ENCODE measurements around the gene PUM2.
A peak's percentile ranks its signal among the peaks of the same experiment; 100 is the strongest.

PUM2 gene

DNA sequence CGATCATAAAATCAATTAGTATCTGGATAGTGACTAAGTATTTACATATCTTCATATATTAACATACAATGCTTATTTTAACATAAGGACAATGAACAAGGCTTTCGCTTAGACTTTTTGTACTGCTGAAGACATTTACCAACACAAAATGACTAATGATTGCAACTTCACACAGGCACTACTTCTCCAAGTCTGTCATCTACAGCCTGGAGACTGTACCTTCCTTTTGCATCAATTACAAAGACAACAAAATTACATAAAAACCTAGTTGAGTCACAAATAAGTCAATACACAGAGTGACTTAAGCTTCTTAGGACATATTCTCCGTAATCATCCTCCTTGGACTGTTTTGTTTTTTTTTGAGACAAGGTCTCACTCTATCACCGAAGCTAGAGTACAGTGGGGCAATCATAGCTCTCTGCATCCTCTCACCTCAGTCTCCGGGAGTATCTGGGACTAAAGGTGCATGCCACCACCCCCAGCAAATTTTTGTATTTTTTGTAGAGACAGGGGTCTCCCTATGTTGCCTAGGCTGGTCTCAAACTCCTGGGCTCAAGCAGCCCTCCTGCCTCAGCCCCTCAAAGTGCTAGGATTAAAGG is 15.9 kb downstream of the PUM2 start:
- DNase-seq, result no peak

- DNase-seq, result no peak
Measured at GRCh38 chr2:20333738-20334137, 16.9 kb downstream of the PUM2 start.

DNA sequence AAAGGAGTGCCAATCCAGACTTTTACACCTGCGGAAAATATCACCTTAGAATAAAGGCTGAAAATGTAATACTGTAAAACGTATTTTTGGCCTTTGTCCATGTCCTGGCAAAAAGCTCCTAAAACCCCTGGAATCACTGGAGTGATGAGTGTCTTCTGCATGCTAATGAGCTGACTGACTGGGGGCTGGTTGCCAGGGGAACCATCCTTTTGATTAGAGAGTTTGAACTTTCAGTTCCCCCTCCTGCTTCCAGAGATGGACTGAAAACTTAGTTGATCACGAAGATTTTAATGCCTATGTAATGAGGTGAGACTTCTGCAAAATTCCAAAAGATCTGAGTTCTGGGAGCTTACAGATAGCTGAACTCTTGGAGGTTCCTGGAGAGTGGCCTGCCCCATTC is 20.5 kb downstream of the PUM2 start:
- no peak for DNase-seq

- DNase-seq, result no peak
Measured at GRCh38 chr2:20327370-20327769, 23.3 kb downstream of the PUM2 start.

GRCh38 chr2:20326163-20326780 is 24.4 kb downstream of the PUM2 start:
- peak; percentile 62 for DNase-seq

GRCh38 chr2:20322527-20323300 is 27.9 kb downstream of the PUM2 start:
- no peak for DNase-seq

DNA sequence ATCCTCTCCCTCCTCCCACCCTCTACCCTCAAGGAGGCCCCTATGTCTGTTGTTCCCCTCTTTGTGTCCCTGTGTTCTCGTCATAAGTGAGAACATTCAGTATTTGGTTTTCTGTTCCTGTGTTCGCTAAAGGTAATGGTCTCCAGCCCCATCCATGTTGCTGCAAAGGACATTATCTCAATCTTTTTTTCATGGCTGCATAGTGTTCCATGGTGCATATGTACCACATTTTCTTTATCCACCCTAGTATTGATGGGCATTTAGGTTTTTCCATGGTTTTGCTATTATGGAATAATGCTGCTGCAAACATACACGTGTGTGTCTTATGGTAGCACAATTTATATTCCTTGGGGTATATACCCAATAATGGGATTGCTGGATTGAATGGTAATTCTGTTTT is 33.0 kb downstream of the PUM2 start:
- no peak for DNase-seq

GRCh38 chr2:20317197-20317596 is 33.4 kb downstream of the PUM2 start:
- DNase-seq, result no peak

DNA sequence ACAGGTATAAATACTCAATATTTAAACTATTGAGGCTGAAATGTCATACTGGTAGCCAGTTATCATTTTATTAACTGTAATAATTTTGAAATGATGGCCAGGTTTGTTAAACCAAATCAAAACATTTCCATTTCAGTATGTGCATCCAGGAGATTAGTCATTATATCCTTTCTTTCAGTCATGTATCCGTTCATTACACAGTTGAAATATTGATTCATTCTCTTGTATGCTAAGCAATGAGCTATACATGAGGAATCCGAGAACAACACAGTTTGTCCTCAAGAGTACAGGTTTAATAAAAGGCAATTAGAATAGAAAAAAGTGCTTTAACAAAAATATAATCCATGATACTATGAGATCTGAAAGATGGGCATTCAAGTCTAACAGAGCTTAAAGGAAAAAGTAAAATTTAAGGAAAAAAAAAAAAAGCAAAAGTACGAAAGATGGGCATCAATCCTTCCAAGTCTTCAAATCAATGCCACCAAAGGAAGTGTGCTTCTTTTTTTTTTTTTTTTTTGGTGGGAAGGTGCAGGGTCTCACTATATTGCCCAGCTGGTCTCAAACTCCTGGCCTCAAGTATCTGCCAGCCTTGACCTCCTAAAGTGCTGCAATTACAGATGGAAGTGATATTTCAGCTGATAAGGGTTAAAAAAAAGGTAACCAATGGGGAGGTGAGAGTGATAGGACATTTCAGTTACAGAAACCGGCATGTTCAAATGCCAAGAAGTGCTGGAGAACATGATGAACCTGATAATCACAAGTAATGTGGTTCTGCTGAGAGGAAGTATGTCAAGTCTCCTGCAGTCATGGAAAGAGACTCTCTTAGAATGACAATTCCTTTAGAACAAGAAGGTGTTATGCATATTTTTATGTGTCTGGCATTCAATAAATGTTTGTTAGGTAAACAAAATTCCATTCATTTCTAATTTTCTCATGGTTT is 35.8 kb downstream of the PUM2 start:
- no peak for DNase-seq

DNA sequence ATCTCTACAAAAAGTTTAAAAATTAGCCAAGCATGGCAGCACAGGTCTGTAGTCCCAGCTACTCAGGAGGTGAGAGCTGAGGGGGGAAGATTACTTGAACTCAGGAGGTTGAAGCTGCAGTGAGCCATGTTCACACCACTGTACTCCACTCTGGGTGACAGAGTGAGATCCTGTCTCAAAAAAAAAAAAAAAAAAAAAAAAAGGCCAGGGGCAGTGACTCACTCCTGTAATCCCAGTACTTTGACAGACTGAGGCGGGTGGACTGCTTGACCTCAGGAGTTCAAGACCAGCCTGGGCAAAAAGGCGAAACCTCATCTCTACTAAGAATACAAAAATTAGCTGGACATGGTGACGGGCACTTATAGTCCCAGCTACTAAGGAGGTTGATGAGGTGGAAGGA is 37.0 kb downstream of the PUM2 start:
- no peak for DNase-seq

DNA sequence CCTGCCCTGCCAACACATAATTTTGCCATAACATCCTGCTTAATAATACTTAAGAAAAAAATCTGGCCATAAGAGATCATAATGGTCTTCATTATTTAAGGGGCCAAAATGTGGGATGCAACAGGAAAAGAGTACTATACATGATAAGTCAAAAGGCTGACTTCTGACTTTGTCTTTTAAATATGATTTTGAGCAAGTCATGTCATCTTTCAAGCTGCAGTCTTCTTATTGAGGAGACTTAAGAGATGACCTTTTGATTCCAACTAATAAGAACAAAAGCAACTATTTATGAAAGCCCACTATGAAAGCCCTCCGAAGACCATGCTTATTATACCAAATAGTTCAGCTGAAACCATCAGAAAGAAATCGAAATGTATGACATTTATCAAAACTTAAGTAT is 41.6 kb downstream of the PUM2 start:
- no peak for DNase-seq

- DNase-seq, result no peak
Measured at GRCh38 chr2:20307311-20307710, 43.3 kb downstream of the PUM2 start.

DNA sequence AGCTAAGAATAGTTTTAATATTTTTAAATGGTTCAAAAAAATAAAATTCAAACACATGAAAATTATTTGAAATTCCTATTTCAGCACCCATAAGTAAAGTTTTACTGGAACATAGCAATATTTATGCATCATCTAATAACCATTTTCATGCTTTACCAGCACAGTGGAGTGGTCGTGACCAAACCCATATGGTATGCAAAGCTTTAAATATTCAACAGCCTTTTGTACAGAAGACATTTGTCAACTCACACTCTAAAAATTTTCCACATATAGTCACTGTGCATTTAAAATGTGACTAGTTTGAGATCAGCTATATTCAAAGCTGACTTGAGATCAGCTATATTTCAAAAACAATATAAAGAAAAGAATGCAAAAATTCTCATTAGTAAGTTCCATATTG is 46.2 kb downstream of the PUM2 start:
- DNase-seq, result no peak

GRCh38 chr2:20303966-20304365 is 46.7 kb downstream of the PUM2 start:
- DNase-seq, result no peak

DNA sequence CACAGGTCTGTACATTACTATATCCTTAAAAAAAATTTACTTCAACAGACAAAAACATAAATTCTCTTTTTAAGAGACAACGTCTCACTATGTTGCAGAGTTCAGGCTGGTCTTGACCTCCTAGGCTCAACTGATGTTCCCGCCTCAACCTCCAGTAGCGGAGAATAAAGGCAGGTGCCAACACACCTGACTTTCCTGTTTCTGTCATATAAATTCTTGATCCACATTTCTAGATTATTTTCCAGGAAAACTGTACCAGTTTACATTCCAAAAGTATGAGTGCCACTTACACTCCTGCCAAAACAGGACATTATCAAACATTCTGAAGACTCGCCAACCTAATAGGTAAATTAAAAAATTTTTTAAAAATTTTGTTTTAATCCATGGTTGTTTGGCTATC is 48.6 kb downstream of the PUM2 start:
- DNase-seq, result no peak

DNA sequence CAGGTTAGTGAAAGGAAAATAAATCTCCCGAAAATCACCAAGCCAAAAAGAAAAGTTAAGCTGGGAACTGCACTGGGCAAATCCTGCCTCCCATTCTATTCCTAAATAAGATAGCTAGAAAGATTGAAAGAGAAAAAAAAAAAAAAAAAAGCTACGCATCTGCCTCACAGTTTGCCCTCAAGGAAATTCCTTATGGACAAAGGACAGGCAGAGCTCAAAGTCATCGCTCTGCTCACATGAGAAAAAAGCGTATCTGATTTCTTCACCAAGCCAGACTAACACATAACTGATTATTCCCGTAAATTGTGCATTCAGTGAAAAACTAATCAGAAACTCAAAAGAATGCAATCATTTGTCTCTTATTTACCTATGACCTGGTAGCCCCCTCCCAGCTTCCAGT is 50.0 kb downstream of the PUM2 start:
- no peak for DNase-seq

GRCh38 chr2:20299113-20299512 is 51.5 kb downstream of the PUM2 start:
- DNase-seq, result no peak

DNA sequence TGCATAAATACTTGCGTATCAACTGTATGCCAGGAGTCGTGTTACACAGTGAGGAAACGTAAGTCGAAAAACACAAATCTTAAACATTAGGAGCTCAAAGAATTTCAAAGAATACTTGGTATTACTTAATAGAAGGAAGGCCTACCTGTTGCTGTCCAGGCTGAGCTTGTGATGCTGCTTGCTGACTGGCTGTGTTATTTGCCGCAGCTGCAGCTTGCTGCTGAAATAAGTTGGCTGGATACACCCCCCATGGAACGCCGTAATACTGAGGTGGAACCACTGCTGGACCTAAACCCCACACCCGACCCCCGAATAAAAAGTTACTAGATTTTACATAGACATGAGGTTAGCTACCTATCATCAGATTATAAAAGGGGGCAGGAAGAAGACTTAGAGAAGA is 56.4 kb downstream of the PUM2 start:
- no peak for DNase-seq

GRCh38 chr2:20292984-20293383 is 57.7 kb downstream of the PUM2 start:
- no peak for DNase-seq

GRCh38 chr2:20291846-20292408 is 58.7 kb downstream of the PUM2 start:
- no peak for DNase-seq

GRCh38 chr2:20291106-20291564 is 59.5 kb downstream of the PUM2 start:
- no peak for DNase-seq

- DNase-seq, result no peak
Measured at GRCh38 chr2:20288642-20289340, 61.9 kb downstream of the PUM2 start.

Data from stimulated activated CD8-positive, alpha-beta memory T cell treated with anti-CD3 and anti-CD28 coated beads, Interleukin-4, amount 100 ng/mL, for 48 hours (primary cell).